ENCODE measurements around the gene CUX1.

DNA sequence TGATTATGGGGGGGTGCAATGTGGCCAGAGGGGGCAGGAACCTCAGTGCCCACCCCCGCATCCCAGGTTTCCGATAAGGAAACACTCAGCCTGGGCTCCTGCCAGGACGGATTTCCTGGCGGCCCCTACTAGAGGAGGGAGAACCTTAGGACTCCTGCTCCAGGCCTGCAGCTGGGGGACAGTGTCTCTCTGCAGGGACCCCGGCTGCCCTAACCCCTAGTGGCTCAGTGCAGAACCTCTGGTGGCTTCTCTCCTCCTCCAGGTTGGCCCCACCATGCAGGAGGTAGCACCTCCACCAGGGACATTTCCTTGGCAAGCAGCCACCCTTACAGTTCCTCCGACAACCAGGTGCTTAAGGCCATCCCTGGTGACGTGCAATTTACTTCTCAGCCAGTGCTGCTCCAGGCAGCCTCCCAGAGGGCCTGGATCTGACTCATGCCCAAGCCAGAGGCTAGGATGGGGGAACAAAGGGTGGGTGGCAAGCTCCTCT lies 501.1 kb downstream of the CUX1 start:
- TF ChIP-seq POLR2A (IDR thresholded peaks at IDR 0.05; ENCODE audit: low read depth, low read length) (no peak), SPI1 (IDR thresholded peaks at IDR 0.05; ENCODE audit: low read depth, low read length) (no peak), TAF1 (IDR thresholded peaks at IDR 0.05; ENCODE audit: low read depth, low read length) (no peak), POLR2AphosphoS5 (IDR thresholded peaks at IDR 0.05; ENCODE audit: low read depth, low read length) (no peak), POU2F2 (IDR thresholded peaks at IDR 0.05; ENCODE audit: low read depth, low read length) (no peak)

Measured in GM12891 (cell line).